Raji (cell line): ENCODE results near the gene RRP7A.

Source experiments
- POLR2A ChIP-seq: IDR thresholded peaks from 2 replicates; pipeline ENCODE4 v1.6.1; 2011; ENCODE audit warnings: low read depth, low read length, control low read depth; ENCODE audit not compliant: insufficient read depth

The RRP7A gene

GRCh38 chr22:42489000-42489399, 30.6 kb downstream of the RRP7A start:
- TF ChIP-seq POLR2A = no peak

DNA sequence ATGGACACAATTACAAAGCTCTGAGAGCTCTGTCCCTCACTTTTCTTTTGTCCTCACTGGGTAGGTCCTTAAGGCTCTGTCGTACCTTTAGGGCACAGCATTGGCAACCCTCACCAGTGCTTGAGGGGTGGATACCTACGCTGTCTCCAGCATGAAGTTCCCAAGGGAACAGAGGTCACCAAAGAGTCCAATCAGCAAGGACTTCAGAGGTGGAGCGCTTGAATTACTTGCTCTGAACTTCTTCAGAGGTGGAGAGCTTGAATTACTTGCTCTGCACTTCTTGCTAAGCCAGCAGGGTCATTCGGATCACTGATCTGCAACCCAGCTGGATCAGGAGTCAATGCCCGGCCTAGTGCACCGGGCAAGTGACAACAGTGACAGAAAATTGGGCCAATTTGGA, 35.1 kb downstream of the RRP7A start:
- TF ChIP-seq POLR2A = no peak

DNA sequence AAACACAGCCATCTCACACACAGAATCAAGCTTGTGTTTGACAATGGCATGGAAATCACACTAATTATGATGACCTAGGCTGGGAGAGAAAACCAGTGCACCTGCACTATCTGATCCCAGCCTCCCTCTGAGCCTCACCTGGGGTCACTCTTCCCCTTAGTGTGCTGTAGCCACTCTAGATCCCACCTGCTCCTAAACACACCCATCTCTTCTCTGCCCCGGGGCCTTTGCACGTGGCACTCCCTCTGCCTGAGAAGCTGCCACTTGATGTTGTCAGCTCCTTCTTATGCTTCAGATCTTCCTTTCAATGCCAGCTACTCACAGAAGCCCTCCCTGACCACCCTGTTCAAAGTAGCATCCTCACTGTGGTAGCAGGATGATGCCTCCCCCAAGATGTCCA, 44.5 kb downstream of the RRP7A start:
- TF ChIP-seq POLR2A = no peak

GRCh38 chr22:42473484-42474193, 46.0 kb downstream of the RRP7A start:
- no peak for TF ChIP-seq POLR2A

DNA sequence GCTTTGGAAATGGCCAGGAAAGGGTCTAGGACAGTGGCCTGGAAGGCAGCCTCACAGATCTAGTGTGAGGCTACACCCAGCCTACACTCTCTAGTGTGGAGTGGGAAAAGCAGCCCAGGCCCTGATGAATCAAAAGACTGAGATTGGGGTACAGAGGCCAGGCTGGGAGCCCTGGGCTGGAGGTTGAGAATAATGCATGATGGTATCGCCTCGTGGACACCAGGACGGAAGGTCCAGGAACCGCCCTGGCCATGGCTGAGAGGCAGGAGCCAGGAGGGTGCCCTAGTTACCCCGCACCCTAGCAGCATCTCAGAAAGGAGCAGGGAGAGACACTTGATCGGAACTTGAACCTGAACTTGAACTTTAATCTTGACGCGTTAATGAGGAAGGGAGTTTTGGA, 46.9 kb downstream of the RRP7A start:
- TF ChIP-seq POLR2A = no peak

GRCh38 chr22:42471441-42471840, 48.2 kb downstream of the RRP7A start:
- no peak for TF ChIP-seq POLR2A

GRCh38 chr22:42470366-42471082, 49.1 kb downstream of the RRP7A start:
- TF ChIP-seq POLR2A = no peak

- no peak for TF ChIP-seq POLR2A
These were observed 50.8 kb downstream of the RRP7A start for GRCh38 chr22:42468841-42469240.

DNA sequence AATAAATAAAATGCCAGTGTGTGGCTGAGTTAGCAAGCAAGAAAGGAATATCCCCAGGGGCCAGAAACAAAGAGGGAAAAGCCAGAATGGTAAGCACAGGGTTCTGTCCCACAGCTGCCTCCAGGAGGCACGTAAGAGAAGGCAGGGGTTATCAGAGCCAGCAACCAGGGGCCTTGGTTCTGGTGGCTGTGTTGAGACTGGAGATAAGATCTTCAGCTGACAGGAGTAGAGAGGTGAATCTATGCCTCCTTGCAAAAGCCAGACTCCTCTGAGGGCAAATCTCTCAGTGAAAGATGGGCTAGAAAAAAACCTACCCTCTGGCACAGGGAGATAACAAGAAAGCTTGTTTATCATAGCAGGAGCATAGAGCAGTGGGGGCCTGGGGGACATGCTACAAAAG, 57.6 kb downstream of the RRP7A start:
- TF ChIP-seq POLR2A = no peak

DNA sequence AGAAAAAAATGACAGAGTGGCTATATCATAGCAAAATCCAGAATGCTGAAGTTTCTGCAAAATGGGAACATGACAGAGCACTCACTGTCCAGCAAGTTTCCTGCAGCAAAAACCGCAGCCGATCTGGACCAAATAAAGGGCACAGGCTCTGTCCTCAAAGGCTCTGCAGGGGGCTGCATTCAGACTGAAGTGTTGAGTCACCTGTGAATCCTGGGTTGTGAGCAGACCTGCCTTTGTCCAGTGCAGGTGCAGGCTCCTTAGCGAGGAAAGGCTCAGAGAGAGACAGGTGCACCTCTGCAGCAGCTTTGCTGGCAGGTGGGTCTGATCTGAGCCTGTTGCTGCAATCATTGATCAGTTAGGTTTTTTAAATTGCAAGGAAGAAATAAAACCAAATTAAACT, 58.1 kb downstream of the RRP7A start:
- no peak for TF ChIP-seq POLR2A
